Measurements from ENCODE around the gene KDM5C.

The KDM5C gene

GRCh38 chrX:53249408-53250042 lies 24.5 kb upstream of the KDM5C start:
- DNase-seq: no peak

DNA sequence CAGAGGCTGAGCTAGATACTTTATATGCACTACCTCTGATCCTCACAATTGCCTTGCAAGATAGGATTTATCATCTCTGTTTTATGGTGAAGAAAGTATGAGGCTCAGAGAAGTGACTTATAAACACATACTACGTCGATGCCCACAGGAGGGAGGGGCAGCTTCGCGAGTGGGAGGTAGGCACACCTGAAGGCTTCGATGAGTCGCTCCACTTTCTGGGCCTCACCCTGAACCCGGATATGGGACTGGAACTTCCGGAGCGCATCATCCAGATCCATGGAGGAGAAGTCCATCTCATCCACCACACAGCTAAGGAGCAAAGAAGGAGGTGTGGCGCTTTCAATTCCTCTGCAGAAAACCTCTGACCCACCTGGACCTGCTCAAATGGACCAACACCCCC lies 22.9 kb upstream of the KDM5C start:
- no peak for DNase-seq

DNA sequence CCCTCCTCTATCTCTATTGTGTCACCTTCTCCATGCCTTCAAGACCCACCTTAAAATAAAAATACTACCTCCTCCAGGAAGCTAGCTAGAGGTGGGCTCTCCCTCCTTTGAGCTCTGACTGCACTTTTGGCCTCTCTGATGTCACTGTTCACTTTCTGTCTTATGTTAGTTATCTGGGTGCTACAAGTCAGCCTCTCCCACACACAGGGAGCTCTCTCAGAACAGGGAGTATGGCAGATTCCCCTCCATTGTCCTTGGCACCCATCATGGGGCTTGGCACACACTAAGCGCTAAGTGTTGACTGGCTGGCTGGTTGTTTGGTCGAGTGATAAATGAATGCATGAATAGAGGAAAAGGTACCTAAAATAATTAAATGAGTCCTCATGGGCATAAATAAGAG lies 21.2 kb upstream of the KDM5C start:
- DNase-seq: no peak

GRCh38 chrX:53244610-53245009 lies 19.6 kb upstream of the KDM5C start:
- no peak for DNase-seq

DNA sequence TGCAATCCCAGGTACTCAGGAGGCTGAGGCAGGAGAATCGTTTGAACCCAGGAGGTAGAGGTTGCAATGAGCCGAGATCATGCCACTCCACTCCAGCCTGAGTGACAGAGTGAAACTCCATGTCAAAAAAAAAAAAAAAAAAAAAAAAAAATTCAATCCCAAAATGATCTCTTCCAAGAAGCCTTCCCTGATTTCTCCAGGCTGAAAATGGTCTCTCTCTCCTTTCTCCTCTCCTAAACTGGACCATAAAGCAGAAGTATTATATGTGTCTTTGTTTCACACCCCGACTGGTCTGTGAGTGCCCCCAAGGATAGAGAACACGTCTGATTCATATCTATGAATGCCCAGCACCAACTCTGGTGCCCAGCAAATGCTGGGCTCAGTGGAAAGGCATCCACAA lies 17.3 kb upstream of the KDM5C start:
- no peak for DNase-seq

GRCh38 chrX:53241558-53241957 lies 16.6 kb upstream of the KDM5C start:
- DNase-seq: no peak

- DNase-seq: peak; percentile 39 to 57
These were observed 14.5 kb upstream of the KDM5C start for GRCh38 chrX:53239474-53239873.

DNA sequence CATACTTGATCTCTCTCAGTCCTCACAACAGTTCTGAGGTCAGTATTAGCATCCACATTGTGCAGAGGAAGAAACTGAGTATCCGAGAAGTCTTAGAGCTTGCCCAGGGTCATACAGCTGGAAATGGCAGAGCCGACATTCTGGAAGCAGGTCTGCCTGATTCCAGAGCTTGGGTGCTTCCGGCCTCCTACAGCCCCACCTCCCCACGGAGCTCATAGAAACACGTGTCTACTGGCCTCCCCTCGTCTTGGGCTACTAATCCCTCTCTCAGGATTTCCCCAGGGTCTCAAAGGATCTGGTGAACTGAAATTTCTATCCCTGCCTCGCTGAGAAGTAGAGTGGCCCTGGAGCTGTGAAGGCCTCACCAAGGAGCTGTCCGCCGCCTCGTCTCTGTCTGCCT lies 12.0 kb upstream of the KDM5C start:
- no peak for DNase-seq

GRCh38 chrX:53236025-53236679 lies 11.1 kb upstream of the KDM5C start:
- no peak for DNase-seq

GRCh38 chrX:53235566-53235965 lies 10.6 kb upstream of the KDM5C start:
- DNase-seq: no peak

DNA sequence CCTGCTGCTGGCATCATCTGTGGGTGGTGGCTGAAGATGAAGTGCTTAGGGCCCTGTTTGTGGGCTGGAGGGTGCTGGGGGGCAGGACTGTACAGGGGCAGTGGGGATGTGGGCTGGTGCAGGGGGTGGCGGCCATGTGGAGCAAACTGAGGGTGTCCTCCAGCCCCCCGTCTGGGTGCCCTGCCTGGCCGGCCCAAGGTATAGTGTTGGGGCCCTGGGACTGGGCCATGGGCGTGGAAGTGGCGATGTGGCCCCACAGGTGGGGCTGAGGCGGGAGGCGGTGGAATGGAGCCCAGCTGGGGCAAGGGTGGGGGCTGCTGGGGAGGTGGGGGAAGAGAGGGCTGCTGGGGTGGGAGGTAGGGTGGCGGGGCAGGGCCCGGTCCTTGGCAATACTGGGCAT lies 9.5 kb upstream of the KDM5C start:
- no peak for DNase-seq

DNA sequence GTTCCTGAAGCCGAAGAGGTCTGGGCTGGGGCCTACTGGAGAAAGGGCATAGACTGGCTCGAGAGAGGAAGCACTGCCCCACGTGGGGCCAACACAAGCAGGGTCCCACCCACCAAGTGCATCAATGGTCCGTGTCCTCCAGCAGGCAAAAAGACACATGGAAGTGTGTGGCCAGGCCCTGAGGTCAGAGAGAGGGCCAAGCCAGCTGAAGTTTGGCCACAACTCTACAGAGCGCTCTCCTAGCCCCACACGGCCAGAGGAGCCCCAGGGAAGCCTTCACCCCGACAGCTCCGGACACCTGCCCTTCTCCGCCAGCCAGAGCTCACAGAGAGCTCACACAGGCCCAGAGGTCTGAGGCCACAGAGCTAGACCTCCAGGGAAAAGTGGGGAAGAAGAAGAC lies 8.5 kb upstream of the KDM5C start:
- DNase-seq: no peak

- DNase-seq: no peak
These were observed 5.1 kb upstream of the KDM5C start for GRCh38 chrX:53230116-53230515.

DNA sequence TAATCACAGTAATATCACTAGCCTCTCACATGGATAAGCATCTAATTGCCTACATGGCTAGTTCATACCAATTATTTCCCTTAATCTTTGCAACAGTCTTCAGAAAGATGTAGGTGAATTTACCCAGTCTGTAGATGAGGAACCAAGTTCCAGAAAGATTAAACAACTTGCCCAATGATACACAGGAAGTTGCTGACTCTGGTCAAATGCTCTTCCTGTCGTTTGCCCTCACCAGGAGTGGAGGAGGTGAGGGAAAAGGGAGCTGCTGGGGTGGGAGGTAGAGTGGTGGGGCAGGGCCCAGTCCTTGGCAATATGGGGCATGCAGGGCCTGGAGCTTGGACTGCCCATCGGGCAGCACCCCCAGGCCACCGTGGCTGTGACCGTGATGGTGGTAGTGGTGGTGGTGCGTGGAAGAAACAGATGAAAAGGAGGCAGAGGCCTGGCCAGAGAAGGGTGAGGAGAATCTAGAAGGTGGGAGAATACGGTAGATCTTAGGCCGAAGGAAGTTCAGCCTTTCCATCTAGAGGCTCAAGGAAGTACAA lies 2.3 kb upstream of the KDM5C start:
- no peak for DNase-seq

DNA sequence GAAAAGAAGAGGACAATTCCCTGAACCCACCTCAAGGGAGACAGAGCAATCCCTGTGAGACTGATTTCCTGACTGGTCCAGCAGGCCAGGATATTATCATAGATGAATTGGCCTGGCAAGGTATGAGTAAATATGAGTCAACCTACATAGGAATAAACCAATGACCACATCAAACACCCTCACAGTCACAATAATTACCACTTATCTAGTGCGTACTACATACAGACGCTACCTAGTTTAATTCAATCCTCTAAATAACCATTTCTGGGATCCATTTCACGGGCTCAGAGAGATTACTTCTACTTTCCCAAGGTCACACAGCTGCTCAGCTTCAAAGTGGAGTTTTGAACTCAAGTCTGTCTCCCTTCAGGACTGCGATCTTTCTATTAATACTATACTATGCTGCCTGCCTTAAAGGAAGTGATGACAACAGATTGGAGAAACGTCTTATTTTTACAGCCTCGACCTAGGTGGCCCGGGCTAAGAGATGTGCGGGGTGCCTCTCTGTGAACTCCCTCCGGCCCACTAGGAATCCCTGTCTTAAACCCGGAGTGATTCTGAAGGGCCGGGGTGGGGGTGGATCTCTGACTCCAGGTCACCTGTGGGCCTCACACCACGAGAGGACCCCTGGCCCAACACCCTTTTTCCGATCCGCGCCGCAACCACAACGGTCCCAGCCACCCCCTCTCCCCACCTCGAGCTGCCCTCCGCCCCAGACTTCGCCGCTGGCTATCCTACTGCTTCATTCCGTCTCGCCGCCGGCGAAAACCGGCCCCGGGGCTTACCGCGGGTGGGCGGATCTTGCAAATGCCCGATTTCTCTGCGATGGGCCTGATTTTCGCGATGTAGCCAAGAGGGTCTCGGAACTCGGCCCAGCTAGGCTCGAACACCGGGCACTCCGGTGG lies 800 bp downstream of the KDM5C start:
- DNase-seq: peak; percentile 6 to 19

GRCh38 chrX:53223068-53223693 lies 1.8 kb downstream of the KDM5C start:
- DNase-seq: no peak

GRCh38 chrX:53211391-53211978 lies 13.5 kb downstream of the KDM5C start:
- no peak for DNase-seq

DNA sequence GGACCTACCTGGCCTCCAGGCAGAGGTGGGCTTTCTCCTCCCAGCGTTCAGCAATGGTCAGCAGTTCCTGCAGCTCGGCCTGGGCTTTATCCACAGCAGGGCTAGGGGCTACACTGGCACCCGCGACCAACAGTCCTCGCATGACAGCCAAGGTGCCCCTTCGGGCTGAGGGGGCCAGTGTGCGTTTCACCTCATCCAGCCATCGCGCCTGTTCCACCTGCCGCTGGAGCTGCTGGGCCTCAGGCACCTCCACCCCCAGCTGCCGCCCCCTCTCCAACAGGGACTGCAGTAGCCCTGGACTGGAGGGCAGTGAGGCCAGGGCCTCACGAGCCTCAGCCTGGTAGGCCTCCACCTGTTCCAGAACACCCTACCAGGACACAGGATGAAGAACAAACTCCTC lies 28.3 kb downstream of the KDM5C start:
- DNase-seq: no peak

DNA sequence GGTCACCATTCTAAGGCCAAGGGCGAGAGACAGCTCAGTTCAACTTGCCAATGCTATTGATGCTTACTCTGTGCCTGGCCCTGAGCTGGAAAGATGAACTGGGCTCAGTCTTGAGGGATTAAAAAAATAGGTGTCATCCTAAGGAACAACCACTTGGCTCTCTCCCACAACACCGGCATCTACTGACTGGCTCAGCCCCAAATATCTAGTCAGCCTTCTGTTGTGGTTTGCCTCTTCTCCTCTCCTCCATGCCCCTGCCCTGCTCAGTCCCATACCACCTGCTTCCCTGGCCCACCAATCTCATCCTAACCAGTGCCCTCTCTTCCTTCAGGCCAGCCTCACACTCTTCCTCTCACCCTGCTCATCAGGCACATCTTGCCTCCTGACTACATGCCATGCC lies 29.6 kb downstream of the KDM5C start:
- DNase-seq: no peak

GRCh38 chrX:53194308-53194707 lies 30.7 kb downstream of the KDM5C start:
- no peak for DNase-seq

GRCh38 chrX:53193093-53193492 lies 31.9 kb downstream of the KDM5C start:
- no peak for DNase-seq

- no peak for DNase-seq
These were observed 34.5 kb downstream of the KDM5C start for GRCh38 chrX:53190363-53190960.

Measured in stimulated activated CD4-positive, alpha-beta T cell treated with anti-CD3 and anti-CD28 coated beads, Interleukin-2, amount 100 ng/mL, for 24 hours (primary cell).